NOMO-1 treated with dmso at 0.1 percent for 144 hours (cell line): ENCODE results near the gene DAP.
A peak's percentile ranks its signal among the peaks of the same experiment; 100 is the strongest.
"Not testable (repeated sequence)": the region's sequence is repeated elsewhere in the genome, so short reads cannot be mapped to it uniquely, and the experiment has no call there.

Experiments used
- DNase-seq: peaks from one replicate; lab custom pipeline; 2025; ENCODE audit not compliant: unreplicated experiment; lab: John Stamatoyannopoulos, UW

DAP gene

DNA sequence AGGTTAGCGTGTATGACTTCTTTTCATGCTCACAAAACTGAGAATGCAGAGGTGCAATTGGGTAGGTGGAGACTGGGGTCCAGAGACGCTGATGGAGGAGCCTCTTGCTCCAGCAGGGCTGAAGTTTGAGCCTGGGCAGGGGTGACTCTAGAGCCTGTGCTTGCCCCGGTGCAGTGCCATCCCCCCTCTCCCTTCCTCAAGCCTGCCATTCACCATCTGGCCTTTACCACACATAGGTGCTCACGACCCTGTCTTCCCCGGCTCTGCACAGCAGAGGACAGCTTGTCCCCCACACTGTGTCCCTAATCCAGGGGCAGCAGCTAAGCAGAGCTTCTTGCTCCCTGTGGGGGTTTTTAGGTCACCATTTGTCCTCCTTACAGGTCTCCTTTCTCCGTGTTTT, 86.5 kb downstream of the DAP start:
- no peak for DNase-seq

DNA sequence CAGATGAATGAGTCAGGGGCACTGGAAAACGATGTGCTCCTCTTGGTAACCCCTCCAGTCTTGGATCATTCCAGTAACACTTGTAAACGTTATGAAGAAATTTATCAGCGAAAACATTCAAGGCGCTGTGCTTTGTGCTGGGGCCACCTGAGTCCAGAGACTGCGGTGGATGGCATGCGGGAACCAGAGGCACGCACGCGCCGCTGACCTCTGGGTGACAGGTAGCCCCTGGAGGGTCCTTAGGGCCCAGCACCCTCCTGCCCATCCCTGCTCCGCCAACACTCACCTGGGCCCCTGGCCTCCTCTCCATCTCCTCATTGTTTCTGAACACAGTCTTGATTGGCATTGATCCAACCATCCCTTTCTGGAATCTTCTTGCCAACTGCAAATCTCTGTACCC, 86.9 kb downstream of the DAP start:
- no peak for DNase-seq

- no peak for DNase-seq
Measured at GRCh38 chr5:10673407-10673806, 87.6 kb downstream of the DAP start.

DNA sequence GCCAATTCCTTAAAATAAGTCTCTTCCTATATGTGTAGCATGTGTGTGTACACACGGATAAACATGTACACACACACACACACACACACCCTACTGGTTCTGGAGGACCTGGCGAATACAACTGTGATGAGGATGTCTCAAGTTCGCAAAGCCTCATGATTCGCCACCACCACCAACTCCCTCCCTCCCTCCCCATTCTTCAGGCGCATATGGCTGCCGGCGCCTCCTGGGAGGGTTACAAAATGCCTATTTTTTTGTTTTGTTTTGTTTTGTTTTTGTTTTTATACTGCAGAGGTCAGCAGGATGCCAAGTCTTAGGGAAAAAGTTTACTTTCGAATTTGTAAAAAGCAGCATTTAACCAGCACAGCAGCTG, 88.0 kb downstream of the DAP start:
- DNase-seq, result no peak

- no peak for DNase-seq
Measured at GRCh38 chr5:10672146-10673016, 88.7 kb downstream of the DAP start.

- peak; percentile 71 for DNase-seq
Measured at GRCh38 chr5:10671041-10672008, 89.7 kb downstream of the DAP start.

DNA sequence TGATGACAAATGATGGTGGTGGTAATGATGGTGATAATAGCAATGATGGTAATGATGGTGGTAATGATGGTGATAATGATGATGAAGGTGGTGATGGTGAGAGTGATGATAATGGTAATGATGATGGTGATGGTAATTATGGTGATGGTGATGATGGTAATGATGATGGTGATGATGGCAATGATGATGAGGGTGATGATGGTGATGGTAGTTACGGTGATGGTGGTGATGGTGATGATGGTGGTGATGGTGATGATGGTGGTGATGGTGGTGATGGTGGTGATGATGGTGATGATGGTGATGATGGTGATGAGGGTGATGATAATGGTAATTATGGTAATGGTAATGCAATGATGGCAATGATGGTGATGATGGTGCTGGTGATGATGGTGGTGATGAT, 91.1 kb downstream of the DAP start:
- no peak for DNase-seq

DNA sequence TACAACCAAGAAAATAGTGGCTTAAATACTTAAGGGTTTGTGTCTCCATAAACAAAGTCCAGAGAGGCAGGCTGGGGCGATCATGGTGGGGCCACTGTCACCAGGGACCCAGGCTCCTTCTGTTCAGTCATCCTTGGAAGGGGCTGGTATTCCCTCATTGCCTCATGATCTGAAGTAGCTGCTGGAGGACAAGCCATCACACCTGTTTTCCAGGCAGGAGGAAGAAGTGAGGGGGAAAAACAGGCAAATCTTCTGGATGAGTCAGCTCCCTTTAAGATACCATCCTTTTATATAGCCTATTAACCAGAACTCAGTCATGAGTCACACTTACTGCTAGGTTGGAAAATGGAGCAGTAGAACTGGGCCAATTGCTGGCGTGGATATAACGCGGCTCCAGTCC, 92.3 kb downstream of the DAP start:
- DNase-seq, result no peak

GRCh38 chr5:10667431-10668057, 93.5 kb downstream of the DAP start:
- no peak for DNase-seq

- DNase-seq, result no peak
Measured at GRCh38 chr5:10666531-10667299, 94.3 kb downstream of the DAP start.

DNA sequence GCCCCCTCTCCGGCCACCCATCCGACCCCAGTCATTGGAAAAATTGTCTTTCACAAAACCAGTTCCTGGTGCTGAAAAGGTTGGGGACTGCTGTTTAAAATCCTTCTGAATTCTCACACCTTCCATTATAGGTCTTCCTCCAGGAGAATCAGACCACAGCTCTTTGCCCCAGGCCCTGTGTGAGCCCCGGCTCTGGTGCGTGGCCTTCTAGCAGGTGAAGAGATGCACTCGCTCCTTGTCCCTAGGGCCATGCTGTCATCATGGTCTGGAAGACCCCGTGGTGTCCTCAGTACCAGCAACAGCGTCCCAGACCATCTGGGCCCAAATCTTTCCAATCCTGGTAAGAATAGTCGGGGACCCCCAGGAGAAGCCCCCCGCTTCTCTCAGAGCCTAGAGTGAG, 95.2 kb downstream of the DAP start:
- no peak for DNase-seq

GRCh38 chr5:10664180-10664769, 96.8 kb downstream of the DAP start:
- not testable (repeated sequence) for DNase-seq

DNA sequence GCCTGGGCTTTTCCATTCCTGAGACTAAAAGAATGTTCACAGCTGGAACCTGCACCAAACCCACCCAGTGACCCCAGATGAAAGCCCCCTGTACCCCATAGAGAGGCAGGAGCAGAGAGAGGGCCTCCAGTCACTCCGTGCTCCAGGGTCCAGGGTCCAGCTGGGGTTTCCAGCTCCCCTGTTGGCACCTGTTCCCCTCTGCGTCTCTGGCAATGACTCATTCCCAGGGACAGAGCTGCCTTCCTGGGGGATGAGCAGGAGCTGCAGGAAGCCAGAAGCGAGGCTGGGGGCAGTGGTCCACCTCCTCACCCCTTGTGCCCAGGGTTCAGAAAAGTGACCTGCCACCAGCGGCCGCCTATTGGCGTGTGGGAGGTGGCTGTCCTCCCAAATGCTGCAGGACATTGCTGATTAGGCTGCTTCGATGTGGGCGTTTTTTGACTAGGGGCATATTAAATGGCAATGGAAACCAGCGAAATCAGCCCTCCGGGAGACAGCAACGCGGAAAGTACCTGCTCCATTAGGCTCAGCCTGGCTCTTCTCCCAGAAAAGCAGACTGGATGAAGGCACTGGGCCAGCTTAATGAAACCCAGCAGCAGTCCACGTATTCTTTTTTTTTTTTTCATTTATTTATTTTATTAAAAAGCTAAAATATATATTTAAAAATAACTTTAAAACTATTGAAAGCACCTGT, 97.4 kb downstream of the DAP start:
- DNase-seq, result no peak

- DNase-seq, result peak; percentile 49
Measured at GRCh38 chr5:10662661-10663488, 98.2 kb downstream of the DAP start.

GRCh38 chr5:10662083-10662482, 99.0 kb downstream of the DAP start:
- DNase-seq, result no peak

DNA sequence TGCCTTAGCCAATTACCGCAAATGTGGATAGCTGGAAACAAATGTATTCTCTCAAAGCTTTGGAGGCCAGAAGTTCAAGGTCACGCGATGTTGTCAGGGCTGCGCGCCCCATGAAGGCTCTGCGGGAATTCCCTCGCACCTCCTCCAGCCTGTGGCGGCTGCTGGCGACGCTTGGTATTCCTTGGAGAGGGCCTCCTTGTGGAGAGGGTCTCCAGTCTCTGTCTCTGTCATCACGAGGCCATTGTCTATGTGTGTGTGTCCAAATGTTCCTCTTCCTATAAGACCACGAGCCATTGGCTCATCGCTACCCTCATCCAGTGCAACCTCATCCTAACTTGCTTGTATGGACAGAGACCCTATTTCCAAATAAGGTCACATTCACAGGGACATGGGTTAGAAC, 99.6 kb downstream of the DAP start:
- DNase-seq, result no peak

- no peak for DNase-seq
Measured at GRCh38 chr5:10660720-10661387, 100.2 kb downstream of the DAP start.

DNA sequence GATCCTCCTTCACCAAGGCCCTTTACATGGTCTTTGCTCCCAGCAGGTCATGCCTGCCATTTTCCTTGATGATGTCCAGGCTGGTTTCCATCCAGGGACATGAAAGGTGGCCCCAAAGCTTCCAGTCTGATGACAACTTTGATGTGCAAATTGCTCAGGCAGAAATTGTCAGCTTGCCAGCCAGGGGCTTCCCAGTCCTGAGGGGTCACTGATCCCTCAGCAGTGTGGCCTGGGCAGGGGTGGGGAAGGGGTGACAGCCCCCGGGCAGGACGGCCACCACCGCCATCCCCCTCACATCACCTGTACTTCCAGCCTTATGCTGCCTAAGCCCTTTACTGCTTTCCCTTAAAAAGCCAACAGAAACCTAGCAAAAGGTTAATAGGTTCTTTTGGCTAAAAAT, 100.9 kb downstream of the DAP start:
- DNase-seq, result no peak
